ENCODE results near the gene IRAG1.
"Not testable (repeated sequence)": the region's sequence is repeated elsewhere in the genome, so short reads cannot be mapped to it uniquely, and the experiment has no call there.

Gene IRAG1

GRCh38 chr11:10686311-10686710, 7.2 kb downstream of the IRAG1 start:
- no peaks in the 10 kb centered on the region for H3K36me3 ChIP-seq
- no peaks in the 10 kb centered on the region for H3K9me3 ChIP-seq
- DNase-seq, result no peak
- no peaks in the 10 kb centered on the region for H3K4me1 ChIP-seq
- no peak overlapping the region for H3K4me3 ChIP-seq (ENCODE audit: low read depth, low read length)
- no peak for TF ChIP-seq CTCF (IDR thresholded peaks at IDR 0.05; ENCODE audit: low read depth, low read length)
- no peaks in the 10 kb centered on the region for H3K27me3 ChIP-seq

GRCh38 chr11:10683429-10683828, 10.1 kb downstream of the IRAG1 start:
- no peaks in the 10 kb centered on the region for H3K27me3 ChIP-seq
- no peak for TF ChIP-seq CTCF (IDR thresholded peaks at IDR 0.05; ENCODE audit: low read depth, low read length)
- H3K4me3 ChIP-seq (ENCODE audit: low read depth, low read length), result no peak overlapping the region
- H3K36me3 ChIP-seq, result no peaks in the 10 kb centered on the region
- DNase-seq, result no peak
- H3K4me1 ChIP-seq, result no peaks in the 10 kb centered on the region
- H3K9me3 ChIP-seq, result no peaks in the 10 kb centered on the region

- no peak for TF ChIP-seq CTCF (IDR thresholded peaks at IDR 0.05; ENCODE audit: low read depth, low read length)
- no peak for DNase-seq
- no peak overlapping the region for H3K4me3 ChIP-seq (ENCODE audit: low read depth, low read length)
- H3K4me1 ChIP-seq, result no peaks in the 10 kb centered on the region
- no peaks in the 10 kb centered on the region for H3K36me3 ChIP-seq
- H3K9me3 ChIP-seq, result no peaks in the 10 kb centered on the region
- H3K27me3 ChIP-seq, result no peaks in the 10 kb centered on the region
Observed at GRCh38 chr11:10680956-10681487, 12.5 kb downstream of the IRAG1 start.

GRCh38 chr11:10680279-10680678, 13.3 kb downstream of the IRAG1 start:
- H3K4me1 ChIP-seq; H3K36me3 ChIP-seq; H3K27me3 ChIP-seq; H3K4me3 ChIP-seq (ENCODE audit: low read depth, low read length); H3K9me3 ChIP-seq; DNase-seq: not testable (repeated sequence)

- Histone ChIP-seq H3K36me3 (no peaks in the 10 kb centered on the region), H3K4me1 (no peaks in the 10 kb centered on the region), H3K9me3 (no peaks in the 10 kb centered on the region), H3K4me3 (ENCODE audit: low read depth, low read length) (no peak overlapping the region), H3K27me3 (no peaks in the 10 kb centered on the region)
- TF ChIP-seq CTCF (IDR thresholded peaks at IDR 0.05; ENCODE audit: low read depth, low read length), result no peak
- no peak for DNase-seq
Observed at GRCh38 chr11:10679644-10680043, 13.9 kb downstream of the IRAG1 start.

GRCh38 chr11:10678101-10678500, 15.5 kb downstream of the IRAG1 start:
- Histone ChIP-seq H3K4me3 (ENCODE audit: low read depth, low read length) (no peak overlapping the region), H3K36me3 (no peaks in the 10 kb centered on the region), H3K4me1 (no peaks in the 10 kb centered on the region), H3K9me3 (no peaks in the 10 kb centered on the region), H3K27me3 (no peaks in the 10 kb centered on the region)
- TF ChIP-seq CTCF (IDR thresholded peaks at IDR 0.05; ENCODE audit: low read depth, low read length), result no peak
- DNase-seq, result no peak

GRCh38 chr11:10676919-10677318, 16.6 kb downstream of the IRAG1 start:
- TF ChIP-seq CTCF (IDR thresholded peaks at IDR 0.05; ENCODE audit: low read depth, low read length), result no peak
- H3K4me1 ChIP-seq, result no peaks in the 10 kb centered on the region
- H3K4me3 ChIP-seq (ENCODE audit: low read depth, low read length), result no peak overlapping the region
- H3K27me3 ChIP-seq, result no peaks in the 10 kb centered on the region
- H3K36me3 ChIP-seq, result no peaks in the 10 kb centered on the region
- H3K9me3 ChIP-seq, result no peaks in the 10 kb centered on the region
- DNase-seq, result no peak
